Endothelial cell of umbilical vein (primary cell): ENCODE results near the gene KCNS1. TPM values are rescaled to one million over a fixed set of nuclear protein-coding genes. Genes with fewer than 3 reads are reported as not detected.

Experiments used
- BruUV-seq: library from RNA; stranded (reverse); fragments of 400-500 nt; replicated peaks from 2 replicates; lab custom pipeline; 2021; lab: Mats Ljungman, UMichigan
- CTCF ChIA-PET: fragments of 300-600, 350-600 bp; sonication (Branson Sonifier 250); formaldehyde crosslinking; loops from one replicate; lab custom pipeline; 2021; ENCODE audit warnings: antibody characterized with exemption, inconsistent platforms; lab: Charles Lee
- POLR2A ChIA-PET: fragments of 300-600, 350-600 bp; sonication (Branson Sonifier 250); formaldehyde crosslinking; loops from one replicate; lab custom pipeline; 2021; ENCODE audit warnings: antibody characterized with exemption, inconsistent platforms; lab: Charles Lee
- DNase-seq: peaks from one replicate; pipeline ENCODE4 v3.0.0-alpha.2; 2011; ENCODE audit warnings: low read depth, low spot score
- FAIRE-seq: peaks from 2 replicates; lab custom pipeline; 2011; peaks lifted over from hg19 to GRCh38; lab: Jason Lieb, UNC
- H2AFZ ChIP-seq: 2 replicates; pipeline ENCODE4 v1.6.0; 2012; ENCODE audit warnings: low read depth, low read length, control low read depth, inconsistent platforms
- H3K27ac ChIP-seq: 2 replicates; pipeline ENCODE4 v1.5.1; 2011; ENCODE audit warnings: low read depth, mild to moderate bottlenecking, control low read depth, low read length, moderate library complexity; ENCODE audit not compliant: insufficient read depth
- H3K27me3 ChIP-seq, 2 experiments: 2 replicates each; pipeline versions ENCODE4 v1.6.0 to v1.6.1; 2011; ENCODE audit warnings: low read length in 2 of 2, mixed read lengths in 1 of 2; ENCODE audit not compliant: control insufficient read depth in 2 of 2, insufficient read depth in 2 of 2
- H3K36me3 ChIP-seq, 2 experiments: 2 replicates in 1 of 2; 3 replicates in 1 of 2; pipeline ENCODE4 v1.5.1; 2011; ENCODE audit warnings: low read length in 2 of 2, mild to moderate bottlenecking in 1 of 2, moderate library complexity in 1 of 2; ENCODE audit not compliant: control insufficient read depth in 2 of 2, insufficient read depth in 2 of 2; ENCODE audit errors: extremely low read depth in 1 of 2
- H3K4me1 ChIP-seq: 3 replicates; pipeline ENCODE4 v1.5.1; 2011; ENCODE audit warnings: mild to moderate bottlenecking, low read length; ENCODE audit not compliant: control insufficient read depth, insufficient read depth; ENCODE audit errors: extremely low read depth
- H3K4me2 ChIP-seq: 2 replicates; pipeline ENCODE4 v1.6.1; 2011; ENCODE audit warnings: low read length, control low read depth, mixed read lengths; ENCODE audit not compliant: insufficient read depth
- H3K4me3 ChIP-seq, 3 experiments: fragments of 200-600 bp in 1 of 3; sonication (generic), shearing (Covaris generic) in 1 of 3; replicated peaks in 1 of 3; 2 replicates each; pipeline ENCODE4 v1.5.1; 2011 to 2016; ENCODE audit warnings: control low read depth in 3 of 3, low read length in 3 of 3, mild to moderate bottlenecking in 2 of 3, inconsistent platforms in 1 of 3, low read depth in 1 of 3, moderate library complexity in 1 of 3; ENCODE audit not compliant: insufficient read depth in 1 of 3
- H3K79me2 ChIP-seq: 2 replicates; pipeline ENCODE4 v1.6.0; 2012; ENCODE audit warnings: low read length, inconsistent platforms; ENCODE audit not compliant: control insufficient read depth, insufficient read depth
- H3K9ac ChIP-seq: replicated peaks from 2 replicates; pipeline ENCODE3; 2011; ENCODE audit warnings: low read length, control low read depth; ENCODE audit not compliant: insufficient read depth; ENCODE audit errors: extremely low read depth
- H3K9me1 ChIP-seq: replicated peaks from 3 replicates; pipeline ENCODE4 v1.6.0; 2011; ENCODE audit warnings: mild to moderate bottlenecking, low read length; ENCODE audit not compliant: control insufficient read depth, insufficient read depth; ENCODE audit errors: extremely low read depth
- H3K9me3 ChIP-seq: replicated peaks from 2 replicates; pipeline ENCODE4 v1.5.1; 2012; ENCODE audit warnings: low read length, inconsistent platforms; ENCODE audit not compliant: control insufficient read depth, insufficient read depth
- H4K20me1 ChIP-seq: replicated peaks from 2 replicates; pipeline ENCODE3; 2011; ENCODE audit warnings: mild to moderate bottlenecking, low read length; ENCODE audit not compliant: control insufficient read depth, insufficient read depth; ENCODE audit errors: extremely low read depth
- EZH2 ChIP-seq: IDR thresholded peaks from 2 replicates; pipeline ENCODE4 v1.6.1; 2012; ENCODE audit warnings: borderline replicate concordance, low read depth, mild to moderate bottlenecking, moderate library complexity, low read length, inconsistent platforms; ENCODE audit not compliant: severe bottlenecking
- FOS ChIP-seq: IDR thresholded peaks from 2 replicates; pipeline ENCODE4 v1.6.1; 2011; ENCODE audit warnings: mild to moderate bottlenecking, low read length, moderate library complexity, borderline replicate concordance; ENCODE audit not compliant: insufficient read depth
- GATA2 ChIP-seq: IDR thresholded peaks from 2 replicates; pipeline ENCODE4 v1.7.0; 2011; ENCODE audit warnings: low read depth, mild to moderate bottlenecking, moderate library complexity, mixed read lengths, low read length; ENCODE audit not compliant: insufficient read length, insufficient read depth
- JUN ChIP-seq: IDR thresholded peaks from 2 replicates; pipeline ENCODE4 v1.6.1; 2011; ENCODE audit warnings: borderline replicate concordance, low read depth; ENCODE audit not compliant: insufficient read length, insufficient read depth
- MYC ChIP-seq: IDR thresholded peaks from one replicate; pipeline ENCODE4 v1.6.1; 2011; ENCODE audit warnings: mild to moderate bottlenecking, low read depth, low read length
- POLR2A ChIP-seq: IDR thresholded peaks from 2 replicates; pipeline ENCODE4 v1.6.1; 2012; ENCODE audit warnings: low read depth, mild to moderate bottlenecking, control low read depth, low read length
- POLR2AphosphoS5 ChIP-seq: IDR thresholded peaks from 2 replicates; pipeline ENCODE4 v1.6.1; 2012; ENCODE audit warnings: low read depth, mild to moderate bottlenecking, control low read depth, low read length, moderate library complexity; ENCODE audit not compliant: insufficient read depth
- dilution Hi-C: fragments of 300-500 bp; cut with MboI; formaldehyde crosslinking; loops from one replicate; pipeline ENCODE4 v1.15.0; 2019; ENCODE audit warnings: low sequenced_read_pairs; ENCODE audit not compliant: extremely low pct_ligation_motif_present
- intact Hi-C: fragments of 100-400 bp; cut with micrococcal nuclease; formaldehyde crosslinking; loops from one replicate; pipeline ENCODE4 v1.10.0; 2022
- polyA plus RNA-seq, 4 experiments: library from polyadenylated mRNA; depleted of rRNA in 3 of 4; stranded (reverse) in 3 of 4; unstranded in 1 of 4; fragments of >200 nt; gene quantifications; 2 replicates each; pipeline versions ENCODE4 v1.2.1 to v1.2.3, GENCODE V29; 2011 to 2012; ENCODE audit warnings: missing spikeins in 1 of 4
- total RNA-seq: library from RNA; stranded (reverse); gene quantifications from 2 replicates; pipeline ENCODE4 v1.2.3, GENCODE V29; 2021
- TF ChIP-seq, protein P1 (sequence below), 2 donors: IDR thresholded peaks; 1 replicate in 1 of 2; 2 replicates in 1 of 2; pipeline ENCODE4 v1.5.1; 2011; ENCODE audit warnings: low read length in 2 of 2, mild to moderate bottlenecking in 2 of 2, moderate library complexity in 2 of 2, control low read depth in 1 of 2, inconsistent platforms in 1 of 2, low read depth in 1 of 2; ENCODE audit not compliant: insufficient read depth in 1 of 2; ENCODE audit errors: extremely low read depth in 1 of 2
- TF ChIP-seq, protein P2 (sequence below): IDR thresholded peaks from 2 replicates; pipeline ENCODE4 v1.6.1; 2011; ENCODE audit not compliant: insufficient read depth, insufficient read length

Gene KCNS1
- total and polyA plus RNA-seq, 2 donors (not counting 3 experiments of a cell fraction or from before 2014, with no cell fraction given): 0.14 to 0.29 TPM

DNA sequence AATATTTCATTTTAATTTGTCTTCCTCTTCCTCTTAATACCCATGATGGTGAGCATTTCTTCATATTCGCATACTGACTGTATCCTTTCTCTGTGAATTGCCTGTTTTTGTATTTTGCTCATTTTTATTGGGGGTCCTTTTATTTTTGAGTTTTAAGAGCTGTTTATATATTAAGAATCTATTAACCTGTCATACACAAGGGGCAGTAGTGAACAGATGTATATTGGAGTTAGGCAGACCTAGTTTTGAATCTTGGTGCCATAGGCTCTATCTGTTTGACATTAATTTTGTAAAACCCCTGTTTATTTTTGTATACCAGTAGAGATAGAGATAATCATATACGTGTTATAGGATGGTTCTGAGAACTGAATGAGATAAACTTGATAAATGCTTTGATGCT is 17.1 kb upstream of the KCNS1 start:
- Histone ChIP-seq H3K4me3 (no peak overlapping the region), H3K9me1 (no peaks in the 10 kb centered on the region), H3K4me1 (no peaks in the 10 kb centered on the region), H3K9ac (no peak overlapping the region), H4K20me1 (no peaks in the 10 kb centered on the region), H2AFZ (no peak overlapping the region), H3K79me2 (no peaks in the 10 kb centered on the region), H3K27me3 (peaks cover 2 to 7% of the 10 kb centered on the region in 2 experiments), H3K4me2 (no peak overlapping the region), H3K27ac (no peak overlapping the region), H3K9me3 (no peaks in the 10 kb centered on the region), H3K36me3 (no peaks in the 10 kb centered on the region)
- BruUV-seq: no TSS peak
- TF ChIP-seq, protein P1, sequence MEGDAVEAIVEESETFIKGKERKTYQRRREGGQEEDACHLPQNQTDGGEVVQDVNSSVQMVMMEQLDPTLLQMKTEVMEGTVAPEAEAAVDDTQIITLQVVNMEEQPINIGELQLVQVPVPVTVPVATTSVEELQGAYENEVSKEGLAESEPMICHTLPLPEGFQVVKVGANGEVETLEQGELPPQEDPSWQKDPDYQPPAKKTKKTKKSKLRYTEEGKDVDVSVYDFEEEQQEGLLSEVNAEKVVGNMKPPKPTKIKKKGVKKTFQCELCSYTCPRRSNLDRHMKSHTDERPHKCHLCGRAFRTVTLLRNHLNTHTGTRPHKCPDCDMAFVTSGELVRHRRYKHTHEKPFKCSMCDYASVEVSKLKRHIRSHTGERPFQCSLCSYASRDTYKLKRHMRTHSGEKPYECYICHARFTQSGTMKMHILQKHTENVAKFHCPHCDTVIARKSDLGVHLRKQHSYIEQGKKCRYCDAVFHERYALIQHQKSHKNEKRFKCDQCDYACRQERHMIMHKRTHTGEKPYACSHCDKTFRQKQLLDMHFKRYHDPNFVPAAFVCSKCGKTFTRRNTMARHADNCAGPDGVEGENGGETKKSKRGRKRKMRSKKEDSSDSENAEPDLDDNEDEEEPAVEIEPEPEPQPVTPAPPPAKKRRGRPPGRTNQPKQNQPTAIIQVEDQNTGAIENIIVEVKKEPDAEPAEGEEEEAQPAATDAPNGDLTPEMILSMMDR (IDR thresholded peaks at IDR 0.05; ENCODE audit: extremely low read depth in 1 of 2, insufficient read depth in 1 of 2, low read depth in 1 of 2, low read length in 2 of 2): no peak
- TF ChIP-seq, protein P2, sequence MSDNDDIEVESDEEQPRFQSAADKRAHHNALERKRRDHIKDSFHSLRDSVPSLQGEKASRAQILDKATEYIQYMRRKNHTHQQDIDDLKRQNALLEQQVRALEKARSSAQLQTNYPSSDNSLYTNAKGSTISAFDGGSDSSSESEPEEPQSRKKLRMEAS: no peak
- TF ChIP-seq POLR2AphosphoS5 (no peak), MYC (no peak), POLR2A (no peak), GATA2 (no peak), EZH2 (no peak), JUN (no peak), FOS (no peak)
- dilution Hi-C loops (no loop called here), intact Hi-C loops (no loop called here)
- CTCF ChIA-PET: interaction anchor here (0.7 to 2.1 kb wide), 14 partner anchors 13 to 176 kb away, joined by 3 to 8 read pairs (median 4); no protein-coding TSS in a partner anchor
- FAIRE-seq: no peak
- DNase-seq: no peak
- POLR2A ChIA-PET: no interaction called here
